Skeletal muscle cell (primary cell): ENCODE results near the gene SDHB.

ENCODE experiments used
- DNase-seq: peaks from one replicate; pipeline ENCODE4 v3.0.0-alpha.2; 2010; ENCODE audit warnings: low read depth
- H3K4me3 ChIP-seq: 2 replicates; pipeline ENCODE4 v1.5.1; 2011; ENCODE audit warnings: low read depth, mild to moderate bottlenecking, control low read depth, low read length, moderate library complexity

Gene SDHB

DNA sequence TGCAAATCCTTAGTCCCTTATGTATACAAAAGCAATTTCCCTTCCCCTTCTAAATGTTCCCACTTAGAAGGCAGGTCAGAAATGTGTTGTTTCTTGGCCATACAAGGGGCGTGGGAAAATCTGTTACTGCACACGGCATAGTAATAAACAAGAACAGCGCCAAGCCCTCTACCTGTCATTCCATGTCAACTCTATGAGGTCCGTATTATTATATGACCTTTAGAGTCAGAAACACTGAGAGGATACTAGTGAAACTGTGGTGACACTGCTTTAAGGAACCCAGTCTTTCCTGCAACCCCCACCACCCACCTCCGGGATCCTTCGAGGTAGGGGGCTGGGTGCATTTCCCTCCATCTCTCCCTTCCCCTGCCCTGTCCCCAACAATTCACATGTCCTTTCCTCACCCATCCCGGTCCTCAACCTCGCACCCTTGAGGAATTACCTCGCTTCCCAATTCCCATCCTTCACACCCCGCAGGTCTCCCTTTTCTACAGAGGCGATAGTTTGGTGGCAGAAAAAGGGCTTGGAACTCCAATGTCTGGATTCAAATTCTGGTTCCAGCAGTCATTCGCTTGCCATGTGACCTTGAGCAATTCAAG, 647 bp downstream of the SDHB start:
- H3K4me3 ChIP-seq, result peak overlapping the region; percentile 94

GRCh38 chr1:17052641-17053040, 1.2 kb downstream of the SDHB start:
- H3K4me3 ChIP-seq, result peak overlapping the region; percentile 94
- DNase-seq, result no peak

More for the DNA sequence above, 647 bp downstream of the SDHB start:
- no peak for DNase-seq

DNA sequence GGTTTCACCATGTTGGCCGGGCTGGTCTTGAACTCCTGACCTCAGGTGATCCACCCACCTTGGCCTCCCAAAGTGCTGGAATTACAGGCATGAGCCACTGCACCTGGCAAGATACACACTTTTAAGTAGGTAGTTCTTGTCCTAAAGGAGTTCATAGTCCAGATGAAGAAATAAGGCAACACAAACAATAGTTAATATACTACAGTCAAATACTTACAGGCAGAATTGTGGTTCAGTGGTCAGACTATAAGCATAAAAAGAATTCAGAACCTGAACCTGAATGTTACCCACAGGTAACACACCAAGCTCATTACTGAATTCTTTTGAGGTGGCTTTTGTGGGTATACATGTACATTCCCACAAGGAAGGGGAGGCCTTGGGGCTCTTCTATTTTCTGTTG, 1.8 kb downstream of the SDHB start:
- no peak for DNase-seq
- no peak overlapping the region for H3K4me3 ChIP-seq

DNA sequence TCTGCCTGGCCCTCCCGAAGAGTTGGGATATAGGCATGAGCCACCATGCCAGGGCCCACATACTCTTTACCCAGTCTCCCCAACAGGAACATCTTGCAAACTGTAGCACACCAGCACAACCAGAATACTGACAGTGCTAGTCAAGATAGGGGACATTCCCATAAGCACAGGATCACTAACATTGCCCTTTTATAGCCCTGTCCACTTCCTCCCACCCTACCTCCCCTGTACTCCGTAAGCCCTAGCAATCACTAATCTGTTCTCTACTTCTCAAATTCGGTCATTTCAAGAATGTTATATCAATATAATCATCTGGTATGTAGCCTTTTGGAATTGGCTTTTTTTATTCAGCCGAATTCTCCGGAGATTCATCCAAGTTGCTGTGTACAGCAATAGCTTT, 5.9 kb downstream of the SDHB start:
- H3K4me3 ChIP-seq, result no peak overlapping the region
- no peak for DNase-seq

GRCh38 chr1:17046334-17046657, 7.5 kb downstream of the SDHB start:
- no peak overlapping the region for H3K4me3 ChIP-seq
- DNase-seq, result no peak

- DNase-seq, result peak; percentile 25
- no peak overlapping the region for H3K4me3 ChIP-seq
Observed at GRCh38 chr1:17045634-17046333, 8.0 kb downstream of the SDHB start.

DNA sequence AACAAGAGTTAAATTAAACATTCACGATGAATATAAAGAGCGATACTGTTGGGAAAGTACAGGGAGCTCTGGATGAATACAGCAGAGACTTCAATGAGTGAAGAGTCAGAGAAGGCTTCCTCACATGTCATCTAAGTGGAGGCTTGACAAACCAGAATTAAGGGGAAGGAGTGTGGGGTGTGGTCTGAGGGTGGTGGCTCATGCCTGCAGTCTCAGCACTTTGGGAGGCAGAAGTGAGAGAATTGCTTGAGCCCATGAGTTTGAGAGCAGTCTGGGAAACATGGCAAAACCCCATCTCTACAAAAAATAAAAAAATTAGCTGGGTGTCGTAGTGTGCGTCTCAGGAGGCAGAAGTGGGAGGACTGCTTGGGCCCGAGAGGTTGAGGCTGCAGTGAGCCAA, 8.7 kb downstream of the SDHB start:
- H3K4me3 ChIP-seq, result no peak overlapping the region
- DNase-seq, result no peak

- DNase-seq, result no peak
- no peak overlapping the region for H3K4me3 ChIP-seq
Observed at GRCh38 chr1:17043676-17044075, 10.2 kb downstream of the SDHB start.

DNA sequence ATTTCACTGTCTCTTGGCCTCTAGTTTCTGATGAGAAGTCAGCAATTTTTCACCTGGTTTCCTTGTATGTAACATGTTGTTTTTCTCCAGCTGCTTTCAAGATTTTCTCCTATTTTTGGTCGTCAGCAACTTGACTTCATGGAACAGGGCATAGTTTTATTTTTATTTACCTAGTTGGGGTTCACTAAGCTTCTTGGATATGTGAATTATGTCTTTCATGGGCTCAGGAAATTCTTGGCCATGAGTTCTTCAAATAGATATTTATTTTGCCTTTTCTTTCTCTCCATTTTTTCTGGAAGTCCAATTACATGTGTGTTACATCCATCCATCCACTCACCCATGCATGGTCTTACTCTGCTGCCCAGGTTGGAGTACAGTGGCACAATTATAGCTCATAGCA, 13.7 kb downstream of the SDHB start:
- no peak overlapping the region for H3K4me3 ChIP-seq
- no peak for DNase-seq

- H3K4me3 ChIP-seq, result no peak overlapping the region
- DNase-seq, result no peak
Observed at GRCh38 chr1:17039522-17039921, 14.3 kb downstream of the SDHB start.

- no peak for DNase-seq
Observed at GRCh38 chr1:17033481-17033880, 20.4 kb downstream of the SDHB start.

GRCh38 chr1:17032741-17033140, 21.1 kb downstream of the SDHB start:
- no peak for DNase-seq
- H3K4me3 ChIP-seq, result no peak overlapping the region

More at GRCh38 chr1:17033481-17033880, 20.4 kb downstream of the SDHB start:
- H3K4me3 ChIP-seq, result no peak overlapping the region

- H3K4me3 ChIP-seq, result no peak overlapping the region
- DNase-seq, result no peak
Observed at GRCh38 chr1:17031436-17031835, 22.4 kb downstream of the SDHB start.

DNA sequence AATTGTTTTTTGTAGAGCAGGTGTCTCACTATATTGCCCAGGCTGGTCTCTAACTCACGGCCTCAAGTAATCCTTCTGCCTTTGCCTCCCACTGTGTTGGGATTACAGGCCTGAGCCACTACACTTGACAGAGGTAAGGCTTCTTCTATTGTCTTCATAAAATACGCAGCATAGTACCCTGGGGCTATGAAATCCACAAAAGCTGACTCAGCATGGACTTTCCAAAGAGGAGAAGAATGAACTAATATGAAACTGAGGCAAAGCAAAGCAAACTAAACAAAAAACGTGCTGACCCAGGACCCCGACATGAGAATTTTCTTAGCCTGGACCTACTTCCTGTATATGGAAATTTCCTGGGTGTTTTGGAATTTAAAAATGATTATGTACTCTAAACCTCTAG, 23.6 kb downstream of the SDHB start:
- DNase-seq, result no peak
- H3K4me3 ChIP-seq, result no peak overlapping the region

GRCh38 chr1:17028662-17029188, 25.1 kb downstream of the SDHB start:
- H3K4me3 ChIP-seq, result no peak overlapping the region
- no peak for DNase-seq

GRCh38 chr1:17027900-17028299, 25.9 kb downstream of the SDHB start:
- no peak for DNase-seq
- H3K4me3 ChIP-seq, result no peak overlapping the region

DNA sequence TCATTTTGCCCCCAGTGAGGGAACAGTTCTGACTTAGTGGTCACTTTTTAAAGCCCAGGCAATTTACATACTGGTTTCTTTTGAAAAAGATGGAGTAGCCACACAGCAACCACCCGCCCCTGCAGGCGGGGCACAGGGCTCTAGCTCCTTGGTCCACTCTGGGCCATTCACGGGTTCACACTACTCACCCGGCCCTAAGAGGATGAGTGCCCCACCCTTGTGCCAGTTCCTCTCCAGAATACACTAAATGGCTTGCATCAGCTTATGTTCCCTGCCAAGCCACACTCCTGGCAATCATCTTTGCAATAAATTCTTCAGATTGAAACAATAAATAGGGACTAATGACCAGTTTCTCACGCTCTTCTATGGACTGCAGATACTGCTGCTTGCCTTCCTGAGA, 26.4 kb downstream of the SDHB start:
- no peak overlapping the region for H3K4me3 ChIP-seq
- no peak for DNase-seq

DNA sequence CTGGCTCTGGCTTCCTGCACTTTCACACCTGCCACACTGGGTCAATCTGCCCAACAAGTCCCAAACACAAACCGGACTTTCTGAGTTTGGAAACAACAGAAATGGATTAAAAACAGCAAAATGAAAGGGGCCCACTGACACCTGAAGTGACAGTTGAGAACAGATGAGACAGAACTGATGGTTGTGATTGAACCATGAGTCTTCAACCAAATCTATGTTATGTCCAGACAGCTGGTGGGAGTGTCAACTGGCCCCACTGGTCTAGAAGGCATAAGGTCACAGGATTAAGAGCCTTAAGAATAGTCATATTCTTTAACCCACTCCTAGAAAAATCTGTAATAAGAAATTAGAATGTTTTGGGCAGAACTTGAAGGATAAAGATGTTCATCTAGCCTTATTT, 29.1 kb downstream of the SDHB start:
- H3K4me3 ChIP-seq, result no peak overlapping the region
- no peak for DNase-seq

GRCh38 chr1:17023573-17023972, 30.3 kb downstream of the SDHB start:
- no peak for DNase-seq
- no peak overlapping the region for H3K4me3 ChIP-seq

DNA sequence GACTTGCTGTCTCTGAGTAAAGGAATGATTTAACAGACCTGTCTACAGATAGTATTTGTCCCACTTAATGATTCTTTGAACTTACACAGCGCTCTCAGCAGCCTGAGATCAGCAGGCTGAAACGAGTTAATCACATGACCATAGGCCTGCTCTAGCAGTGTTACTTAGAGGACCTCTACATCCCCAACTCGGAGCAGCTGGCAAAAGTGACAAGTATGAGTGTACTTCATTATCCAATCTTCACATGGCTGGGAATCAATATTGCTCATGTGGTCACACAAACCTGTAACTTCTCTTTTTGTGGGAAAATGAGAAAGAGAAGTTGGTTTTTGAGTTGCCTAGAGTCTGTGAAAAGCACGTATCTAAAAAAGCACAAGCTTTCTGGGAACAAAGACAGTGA, 30.7 kb downstream of the SDHB start:
- no peak for DNase-seq
- no peak overlapping the region for H3K4me3 ChIP-seq

GRCh38 chr1:17021896-17022295, 31.9 kb downstream of the SDHB start:
- no peak for DNase-seq

More at GRCh38 chr1:17021896-17022295, 31.9 kb downstream of the SDHB start:
- no peak overlapping the region for H3K4me3 ChIP-seq
